Panc1 (cell line): ENCODE measurements around the gene SCLY. TPM values are rescaled to one million over a fixed set of nuclear protein-coding genes. Genes with fewer than 3 reads are reported as not detected.

Experiments
- ATAC-seq: fragments of 200-7000 bp; cut with Tn5 transposase; 2 replicates; pipeline ENCODE4 v1.9.1; 2020; ENCODE audit warnings: mild to moderate bottlenecking, moderate library complexity
- BruUV-seq: library from RNA; stranded (reverse); fragments of 400-500 nt; replicated peaks from 2 replicates; lab custom pipeline; 2021; lab: Mats Ljungman, UMichigan
- CTCF ChIA-PET: fragments of 300-600 bp; sonication (Branson Sonifier 250); formaldehyde crosslinking; loops from one replicate; lab custom pipeline; 2022; ENCODE audit warnings: antibody characterized with exemption; lab: Charles Lee
- POLR2A ChIA-PET: fragments of 300-600 bp; sonication (Branson Sonifier 250); formaldehyde crosslinking; loops from one replicate; lab custom pipeline; 2022; ENCODE audit warnings: antibody characterized with exemption; lab: Charles Lee
- DNase-seq: peaks from one replicate; pipeline ENCODE4 v3.0.0-alpha.2; 2010; ENCODE audit warnings: low read depth, low spot score
- H3K27ac ChIP-seq: 2 replicates; pipeline ENCODE4 v1.5.1; 2011; ENCODE audit warnings: mild to moderate bottlenecking, low read length, inconsistent platforms
- H3K27me3 ChIP-seq: fragments of 200-500 bp; sonication (Bioruptor generic); 2 replicates; pipeline ENCODE4 v1.6.0; 2014; ENCODE audit warnings: low read length, inconsistent platforms; ENCODE audit not compliant: control insufficient read depth, insufficient read depth
- H3K36me3 ChIP-seq: fragments of 200-500 bp; sonication (Bioruptor generic); 2 replicates; pipeline ENCODE4 v1.5.1; 2014; ENCODE audit warnings: inconsistent platforms, mild to moderate bottlenecking, low read length, moderate library complexity; ENCODE audit not compliant: control insufficient read depth, insufficient read depth
- H3K4me1 ChIP-seq: 2 replicates; pipeline ENCODE4 v1.5.1; 2011; ENCODE audit warnings: inconsistent platforms, mild to moderate bottlenecking, low read length, moderate library complexity; ENCODE audit not compliant: control insufficient read depth, insufficient read depth
- H3K4me3 ChIP-seq, 2 experiments: 2 replicates each; pipeline ENCODE4 v1.5.1; 2011 to 2012; ENCODE audit warnings: low read depth in 2 of 2, low read length in 2 of 2, mild to moderate bottlenecking in 2 of 2, inconsistent platforms in 1 of 2, moderate library complexity in 1 of 2
- H3K9me3 ChIP-seq: fragments of 200-500 bp; sonication (Bioruptor generic); 2 replicates; pipeline ENCODE4 v1.5.1; 2014; ENCODE audit warnings: low read depth, mild to moderate bottlenecking, inconsistent platforms, low read length, moderate library complexity; ENCODE audit not compliant: control insufficient read depth, insufficient read depth
- CTCF ChIP-seq: fragments of 450-650 bp; IDR thresholded peaks from 2 replicates; pipeline ENCODE4 v1.5.1; 2017; ENCODE audit warnings: mild to moderate bottlenecking
- POLR2AphosphoS5 ChIP-seq: IDR thresholded peaks from 2 replicates; pipeline ENCODE4 v1.6.1; 2012; ENCODE audit warnings: mild to moderate bottlenecking, low read depth, low read length, moderate library complexity
- REST ChIP-seq, 2 experiments: IDR thresholded peaks; 2 replicates each; pipeline ENCODE4 v1.6.1; 2011 to 2012; ENCODE audit warnings: low read depth in 2 of 2, control low read depth in 1 of 2, low read length in 1 of 2, mild to moderate bottlenecking in 1 of 2, moderate library complexity in 1 of 2; ENCODE audit not compliant: insufficient read depth in 1 of 2
- SIN3A ChIP-seq: IDR thresholded peaks from 2 replicates; pipeline ENCODE4 v1.6.1; 2012; ENCODE audit warnings: low read depth, mild to moderate bottlenecking, low read length, moderate library complexity, borderline replicate concordance; ENCODE audit not compliant: insufficient read depth
- TCF7L2 ChIP-seq: IDR thresholded peaks from 2 replicates; pipeline ENCODE4 v1.6.1; 2011; ENCODE audit warnings: mild to moderate bottlenecking, low read depth, low read length, inconsistent platforms
- in situ Hi-C: cut with HindIII; loops from 2 replicates; pipeline ENCODE4 v1.10.0; 2016; ENCODE audit warnings: low sequenced_read_pairs, low pct_unique_long_range_greater_than_20kb
- intact Hi-C: fragments of 100-400 bp; cut with micrococcal nuclease; formaldehyde crosslinking; loops from one replicate; pipeline ENCODE4 v1.10.0; 2022; ENCODE audit not compliant: unreplicated experiment
- total RNA-seq: library from RNA; stranded (reverse); gene quantifications from one replicate; pipeline ENCODE4 v1.2.1, GENCODE V29; 2021; ENCODE audit not compliant: unreplicated experiment

Gene SCLY
- total RNA-seq, 1 experiment from 2014 or later = 31.4 TPM

GRCh38 chr2:238080518-238080917 lies 19.7 kb downstream of the SCLY start:
- in situ Hi-C loops = no loop called here
- Histone ChIP-seq H3K36me3 (no peaks in the 10 kb centered on the region), H3K27ac (no peak overlapping the region), H3K27me3 (no peaks in the 10 kb centered on the region), H3K4me1 (no peaks in the 10 kb centered on the region), H3K4me3 (no peak overlapping the region), H3K9me3 (peaks cover 6% of the 10 kb centered on the region; the same call in 1 of the 2 replicates)
- intact Hi-C loops = no loop called here
- ATAC-seq (no peak), DNase-seq (no peak)
- no TSS peak for BruUV-seq
- ChIA-PET CTCF (no interaction called here), POLR2A (no interaction called here)
- TF ChIP-seq REST (IDR thresholded peaks at IDR 0.05; ENCODE audit: insufficient read depth in 1 of 2, low read depth in 2 of 2, low read length in 1 of 2) (no peak), TCF7L2 (no peak), SIN3A (no peak), POLR2AphosphoS5 (no peak)

GRCh38 chr2:238081150-238081549 lies 20.3 kb downstream of the SCLY start:
- no peaks in the 10 kb centered on the region for H3K36me3 ChIP-seq
- BruUV-seq = no TSS peak
- no peak overlapping the region for H3K27ac ChIP-seq
- no peaks in the 10 kb centered on the region for H3K27me3 ChIP-seq
- intact Hi-C loops = no loop called here
- ATAC-seq (no peak), DNase-seq (no peak)
- TF ChIP-seq CTCF (no peak), REST (IDR thresholded peaks at IDR 0.05; ENCODE audit: insufficient read depth in 1 of 2, low read depth in 2 of 2, low read length in 1 of 2) (no peak), SIN3A (no peak), POLR2AphosphoS5 (no peak), TCF7L2 (no peak)
- POLR2A ChIA-PET = no interaction called here
- CTCF ChIA-PET = no interaction called here
- in situ Hi-C loops = no loop called here
- H3K9me3 ChIP-seq = peaks cover 6% of the 10 kb centered on the region; the same call in 1 of the 2 replicates
- H3K4me3 ChIP-seq = no peak overlapping the region
- no peaks in the 10 kb centered on the region for H3K4me1 ChIP-seq
